GF-D8 (cell line): ENCODE results near the gene RAB44.

Experiments
- DNase-seq: peaks from one replicate; lab custom pipeline; 2025; lab: John Stamatoyannopoulos, UW

RAB44 gene

DNA sequence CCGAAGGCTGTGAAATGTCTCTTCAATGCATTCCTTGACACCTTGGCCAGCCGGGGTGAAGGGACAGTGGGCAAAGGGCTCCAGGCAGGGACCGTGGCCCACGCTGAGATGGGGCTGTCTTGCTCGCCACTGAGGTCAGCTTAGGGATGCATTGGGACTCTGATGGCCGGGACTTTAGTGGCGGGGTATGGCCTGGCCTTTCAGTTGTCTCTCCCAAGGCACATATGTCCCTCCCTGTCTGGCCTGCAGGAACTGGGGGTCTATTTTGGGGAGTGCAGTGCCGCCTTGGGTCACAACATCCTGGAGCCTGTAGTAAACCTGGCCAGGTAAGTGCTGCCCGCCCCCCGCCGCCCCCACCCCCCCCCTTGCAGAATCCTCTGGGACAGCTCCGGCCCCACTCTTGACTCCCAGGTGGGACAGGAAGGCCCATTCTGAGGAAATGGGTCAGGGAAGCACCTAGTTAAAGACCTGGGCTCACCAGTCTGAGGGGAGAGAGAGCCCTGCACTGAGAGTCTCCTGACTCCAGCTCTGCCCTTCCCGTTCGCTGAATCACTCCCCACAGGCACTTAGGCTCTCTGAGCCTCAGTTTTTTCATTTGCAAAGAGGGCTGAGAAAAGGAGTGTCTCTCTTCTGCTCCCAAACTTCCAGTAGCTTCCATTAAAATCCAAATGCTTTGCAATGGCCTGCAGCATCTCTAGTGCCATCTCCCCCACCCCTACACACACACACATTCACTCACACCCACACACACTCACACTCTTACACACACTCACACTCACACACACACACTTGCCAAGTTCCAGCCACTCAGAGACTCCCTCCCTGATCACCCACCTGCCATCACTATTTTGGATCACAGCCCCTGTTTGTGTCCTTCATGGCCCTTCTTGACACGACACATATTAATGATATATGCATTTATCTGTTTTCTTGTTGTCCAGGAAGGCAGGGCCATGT lies 33.1 kb downstream of the RAB44 start:
- no peak for DNase-seq

DNA sequence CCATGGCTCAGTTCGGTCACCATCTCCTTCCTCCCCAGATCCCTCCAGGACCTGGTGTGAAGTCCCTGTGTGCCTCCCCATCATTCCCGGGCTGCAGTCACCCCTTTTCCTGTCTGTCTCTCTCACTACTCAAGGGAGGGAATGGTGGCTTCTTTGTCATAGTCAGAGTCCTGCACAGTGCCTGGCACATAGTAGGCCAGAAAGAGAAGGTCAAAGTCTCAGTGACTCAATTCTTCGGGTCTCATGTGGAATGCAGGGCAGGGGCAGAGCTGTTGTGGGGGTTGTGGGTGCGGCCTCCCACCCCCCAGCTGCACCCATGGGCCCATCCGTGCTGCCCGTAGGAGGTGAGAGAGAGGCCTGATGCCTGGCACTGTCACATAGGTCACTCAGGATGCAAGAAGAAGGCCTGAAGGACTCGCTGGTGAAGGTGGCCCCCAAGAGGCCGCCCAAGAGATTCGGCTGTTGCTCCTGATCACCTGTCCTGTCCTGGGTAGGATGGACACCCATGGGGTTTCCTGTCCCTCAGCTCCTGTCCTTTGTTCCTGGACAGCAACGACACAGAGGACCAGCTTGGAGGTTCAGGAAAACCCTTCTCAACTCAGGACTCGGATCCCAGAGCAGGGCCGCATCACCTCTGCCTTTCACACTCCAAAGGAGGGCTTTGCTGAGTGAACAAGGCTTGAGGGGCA lies 34.1 kb downstream of the RAB44 start:
- DNase-seq, result no peak

DNA sequence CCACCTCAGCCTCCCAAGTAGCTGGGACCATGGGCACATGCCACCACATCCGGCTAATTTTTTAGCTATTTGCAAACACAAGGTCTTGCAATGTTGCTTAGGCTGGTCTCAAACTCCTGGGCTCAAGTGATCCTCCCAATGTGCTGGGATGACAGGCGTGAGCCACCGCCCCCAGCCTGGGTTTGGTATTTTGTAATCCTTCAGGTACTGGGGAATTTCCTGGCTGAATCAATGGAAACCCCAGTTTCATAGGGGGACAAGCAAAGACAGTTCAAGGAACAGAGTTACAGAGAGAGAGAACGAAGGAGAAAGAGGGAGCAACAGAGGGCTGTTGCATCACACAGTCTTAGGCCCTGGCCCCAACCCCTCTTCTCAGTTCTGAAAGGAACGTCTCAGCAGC lies 35.7 kb downstream of the RAB44 start:
- no peak for DNase-seq

DNA sequence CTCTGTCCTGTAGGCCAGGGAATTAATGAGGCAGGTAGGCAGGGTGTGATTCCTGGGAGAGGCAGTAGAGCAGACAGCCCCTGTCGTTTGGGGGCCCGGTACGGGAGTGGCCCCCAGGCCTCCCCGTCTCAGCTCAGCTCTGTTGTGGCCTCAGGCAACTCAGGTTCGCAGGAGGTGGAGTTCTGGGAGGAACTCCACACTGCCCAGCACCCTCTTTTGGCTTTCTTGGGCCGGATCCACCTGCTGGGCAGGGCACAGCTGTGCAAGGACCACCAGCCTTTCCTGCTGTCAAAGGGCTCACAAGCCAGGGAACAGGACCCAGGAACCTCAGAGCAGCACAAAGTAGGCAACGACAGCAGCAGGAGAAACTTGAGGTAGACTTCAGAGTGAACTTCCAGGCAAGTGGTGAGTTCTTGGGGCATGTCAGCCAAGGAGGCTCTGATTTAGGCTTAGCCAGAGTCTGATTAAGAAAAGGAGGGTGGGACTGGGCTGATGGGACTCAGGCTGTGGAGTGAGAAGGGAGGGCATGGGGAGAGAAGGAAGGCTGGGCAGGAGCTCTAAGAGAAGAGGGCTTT lies 36.9 kb downstream of the RAB44 start:
- no peak for DNase-seq

DNA sequence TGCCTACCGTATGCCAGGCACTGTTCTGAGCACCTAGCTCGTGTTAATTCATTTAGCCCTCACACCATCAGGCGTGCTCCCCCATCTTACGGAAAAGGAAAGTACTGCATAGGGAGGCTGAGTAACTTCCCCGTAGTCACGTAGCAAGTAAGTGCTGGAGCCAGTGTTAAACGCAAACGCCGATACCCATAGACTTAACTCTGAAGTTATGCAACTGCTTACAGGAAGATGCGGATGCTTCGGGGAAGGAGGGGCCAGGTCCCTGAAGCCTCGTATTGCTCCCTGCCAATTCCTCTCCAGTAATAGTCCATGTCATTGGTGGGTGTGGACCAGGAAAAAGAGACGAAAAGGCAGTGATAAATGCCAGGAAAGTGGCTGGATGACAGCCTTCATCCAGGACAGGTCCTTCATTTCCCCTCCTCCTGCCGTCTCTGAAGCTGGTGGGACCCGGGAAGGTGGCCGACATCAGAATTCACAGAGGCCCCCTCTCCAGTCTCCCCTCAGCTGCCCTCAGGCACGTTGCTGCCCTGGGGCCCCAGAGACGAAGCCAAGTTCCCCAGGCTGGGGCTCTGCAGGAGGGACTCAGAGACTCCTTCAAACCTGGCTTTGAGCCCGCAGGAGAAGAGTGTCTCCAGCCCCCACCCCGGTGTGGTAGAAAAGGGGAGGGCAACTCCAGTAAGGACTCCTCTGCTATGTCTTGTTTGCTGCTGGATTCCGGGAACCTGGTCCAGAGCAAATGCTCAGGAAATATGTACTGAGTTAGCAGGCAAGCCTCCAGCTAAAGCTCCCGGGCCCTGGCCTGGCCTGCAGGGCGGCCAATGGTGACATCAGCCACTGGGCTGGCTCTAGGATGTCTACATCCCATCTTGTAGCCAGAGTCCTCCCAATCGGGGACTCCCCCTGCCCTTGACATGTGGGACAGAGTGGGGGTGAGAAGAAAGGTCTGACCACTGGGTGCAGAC lies 37.8 kb downstream of the RAB44 start:
- no peak for DNase-seq

DNA sequence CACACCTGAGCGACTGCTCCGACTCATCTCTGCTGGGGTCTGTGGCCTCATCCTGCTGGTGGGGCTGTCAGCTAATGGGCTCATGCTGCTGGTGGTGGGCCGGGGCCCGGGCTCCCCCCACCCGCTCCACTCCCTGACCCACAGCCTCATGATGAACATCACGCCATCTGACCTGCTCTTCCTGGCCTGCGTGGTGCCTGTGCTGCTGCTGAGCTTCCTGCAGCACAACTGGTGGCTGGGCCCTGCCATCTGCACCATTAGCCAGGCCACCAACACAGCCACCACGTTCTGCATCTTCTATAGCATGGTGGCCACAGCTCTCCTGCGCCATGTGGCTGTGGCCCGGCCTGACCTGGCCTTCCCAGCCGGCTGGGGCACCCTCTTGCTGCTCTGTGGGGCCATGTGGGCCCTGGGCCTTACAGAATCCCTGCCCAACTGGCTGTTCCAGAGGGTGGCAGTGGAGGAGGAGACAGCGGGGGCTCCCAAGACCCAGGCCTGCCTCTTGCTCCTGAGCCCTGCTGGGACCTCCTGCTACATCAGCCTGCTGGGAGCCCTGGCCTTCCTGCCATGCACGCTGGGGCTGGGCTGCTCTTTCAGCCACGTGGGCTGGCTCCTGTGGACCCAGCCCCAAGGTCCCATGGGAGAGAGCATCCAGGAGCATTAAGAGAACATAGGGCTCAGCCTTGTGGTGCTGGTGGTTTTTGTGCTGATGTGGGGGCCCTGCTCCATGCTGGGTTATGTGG lies 39.6 kb downstream of the RAB44 start:
- no peak for DNase-seq

DNA sequence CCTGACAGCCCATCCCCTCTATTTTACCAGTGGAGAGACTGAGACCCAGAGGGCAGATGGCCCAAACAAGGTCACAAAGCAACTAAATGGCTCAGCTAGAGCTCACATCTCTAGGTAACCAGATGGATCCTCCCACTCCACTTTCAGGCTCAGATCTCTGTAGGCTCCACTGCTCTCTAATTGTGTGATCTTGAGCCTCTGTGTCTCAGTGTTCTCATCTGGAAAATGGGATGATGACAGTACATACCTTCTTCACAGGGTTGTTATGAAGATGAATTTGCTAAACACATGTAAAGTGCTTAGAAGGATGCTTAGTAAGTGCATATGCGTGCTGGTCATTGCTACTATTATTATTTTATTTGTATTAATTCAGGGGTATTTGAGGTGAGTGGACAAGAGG lies 40.5 kb downstream of the RAB44 start:
- DNase-seq, result no peak

DNA sequence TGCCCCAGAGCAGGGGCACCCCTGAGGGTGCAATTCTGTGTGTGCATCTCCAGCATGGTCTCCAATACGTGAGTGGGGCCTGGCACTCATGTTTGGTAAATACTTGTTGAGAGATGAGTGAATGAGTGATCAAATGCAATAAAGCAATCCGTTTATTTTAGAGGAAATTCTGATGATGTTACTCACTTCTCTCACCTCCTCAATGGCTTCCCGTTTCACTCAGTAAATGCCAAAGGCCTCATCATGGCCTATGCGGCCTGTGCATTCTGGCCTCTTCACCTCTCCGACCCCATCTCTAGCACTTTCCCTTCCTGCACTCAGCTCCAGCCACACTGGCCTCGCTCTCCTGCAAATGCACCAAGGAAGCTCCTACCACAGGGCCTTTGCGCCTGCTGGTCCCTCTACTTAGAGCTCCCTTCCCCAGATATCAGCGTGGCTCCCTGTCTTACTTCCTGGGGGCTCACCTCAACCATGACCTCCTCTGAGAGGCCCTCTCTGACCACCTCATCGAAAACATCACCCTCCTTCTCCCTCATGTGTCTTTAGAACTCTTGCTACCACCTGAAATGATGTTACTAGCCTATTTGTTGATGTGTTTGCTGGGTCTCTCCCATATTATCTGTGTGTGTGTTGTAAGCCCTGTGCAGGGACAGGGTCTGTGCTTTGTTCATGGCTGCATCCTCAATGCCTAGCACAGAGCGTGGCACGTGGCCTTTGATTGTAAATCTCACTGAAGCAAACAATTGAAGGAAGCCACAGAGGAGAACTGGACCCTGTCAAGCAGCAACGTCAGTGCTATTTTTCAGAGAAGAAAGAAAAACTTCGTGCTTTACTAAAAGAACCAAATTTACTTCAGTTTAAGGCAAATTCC lies 42.6 kb downstream of the RAB44 start:
- no peak for DNase-seq

DNA sequence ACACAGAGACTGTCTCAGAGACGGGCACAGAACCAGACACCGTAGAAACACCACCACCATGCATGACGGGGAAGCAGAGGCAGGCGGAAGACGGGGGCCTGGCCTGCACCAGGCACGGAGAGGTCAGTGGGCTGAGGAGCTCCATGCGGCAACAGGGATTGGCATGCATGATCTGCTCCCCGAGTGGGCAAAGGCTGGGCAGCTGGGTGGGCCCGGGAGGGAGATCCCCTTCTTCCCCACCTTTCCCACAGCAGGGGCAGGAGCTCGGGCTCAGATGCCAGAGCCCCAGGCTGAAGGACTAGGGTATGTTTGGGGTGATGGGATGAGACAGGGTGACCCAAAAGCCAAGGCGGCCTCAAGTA lies 43.2 kb downstream of the RAB44 start:
- DNase-seq, result no peak

DNA sequence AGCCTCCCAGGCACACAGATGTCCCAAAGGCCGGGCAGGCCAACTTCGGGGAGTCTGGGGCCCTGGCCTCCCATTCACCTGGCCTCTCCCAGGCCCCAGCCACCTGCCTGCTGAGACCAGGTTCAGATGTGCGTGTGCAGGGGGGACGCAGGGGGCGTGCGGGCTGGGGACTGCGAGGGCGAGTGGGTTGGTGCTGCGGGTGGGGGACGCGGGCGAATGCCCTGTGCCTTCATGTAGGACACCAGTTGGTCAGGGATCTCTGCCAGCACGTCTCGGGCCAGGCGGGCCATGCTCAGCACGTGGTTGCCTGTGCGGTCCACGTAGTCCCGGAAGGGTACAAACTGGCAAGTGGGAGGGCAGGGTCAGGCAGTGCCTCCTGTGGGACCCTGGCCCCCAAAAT lies 44.5 kb downstream of the RAB44 start:
- no peak for DNase-seq

DNA sequence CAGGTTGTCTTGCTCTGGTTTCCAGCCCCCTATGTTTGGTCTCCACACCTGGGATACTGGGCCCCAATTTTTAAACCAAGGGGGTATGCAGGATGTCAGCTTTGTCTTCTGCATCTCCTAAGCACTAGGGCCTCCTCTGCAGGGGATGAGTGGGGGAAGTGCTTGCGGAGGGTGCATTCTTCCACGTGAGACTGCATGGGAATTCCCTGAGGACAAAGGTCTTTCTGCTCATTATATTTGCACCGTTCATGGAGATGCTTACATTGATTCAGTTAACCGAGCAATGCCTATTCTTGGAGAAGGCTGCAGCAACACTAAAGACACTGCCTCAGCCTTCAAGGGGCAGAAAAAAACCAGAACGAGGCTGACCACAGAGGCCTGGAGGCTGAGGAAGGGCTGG lies 45.4 kb downstream of the RAB44 start:
- DNase-seq, result no peak

DNA sequence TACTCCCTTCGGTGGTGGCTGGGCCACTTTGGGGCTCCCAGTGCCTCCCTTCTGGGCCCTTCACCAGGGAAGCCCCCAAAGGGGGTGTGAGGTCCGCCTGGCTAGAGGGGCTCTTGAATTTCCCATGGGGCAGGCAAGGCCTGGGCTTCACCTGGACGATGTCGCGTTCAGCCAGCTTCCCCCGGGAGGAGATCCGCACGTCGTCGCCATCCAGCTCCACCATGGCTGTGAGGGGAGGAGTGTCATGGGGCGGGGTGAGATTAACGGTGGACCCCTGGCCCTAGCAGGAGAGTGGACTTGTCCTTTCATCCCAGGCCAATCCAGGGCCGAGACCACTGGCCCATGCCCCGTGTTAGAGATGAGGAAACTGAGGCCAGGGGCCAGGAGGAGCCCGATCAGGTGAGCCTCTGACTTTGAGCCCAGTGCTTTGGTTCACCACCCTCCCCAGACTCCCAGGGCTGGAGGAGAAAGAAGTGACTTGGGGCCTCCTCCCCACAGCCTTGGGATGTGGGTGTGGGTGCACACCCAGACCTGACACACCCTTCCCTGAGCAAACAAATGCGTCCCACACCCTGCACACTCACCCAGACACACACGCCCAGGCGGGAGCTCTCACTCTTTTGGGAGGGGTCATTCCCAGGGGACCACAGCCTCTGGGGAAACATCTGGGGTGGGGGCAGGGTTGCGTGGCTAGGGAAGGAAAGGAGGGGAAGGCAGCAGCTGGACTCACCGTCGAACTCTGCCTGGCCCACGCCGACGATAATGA lies 46.1 kb downstream of the RAB44 start:
- DNase-seq, result no peak

DNA sequence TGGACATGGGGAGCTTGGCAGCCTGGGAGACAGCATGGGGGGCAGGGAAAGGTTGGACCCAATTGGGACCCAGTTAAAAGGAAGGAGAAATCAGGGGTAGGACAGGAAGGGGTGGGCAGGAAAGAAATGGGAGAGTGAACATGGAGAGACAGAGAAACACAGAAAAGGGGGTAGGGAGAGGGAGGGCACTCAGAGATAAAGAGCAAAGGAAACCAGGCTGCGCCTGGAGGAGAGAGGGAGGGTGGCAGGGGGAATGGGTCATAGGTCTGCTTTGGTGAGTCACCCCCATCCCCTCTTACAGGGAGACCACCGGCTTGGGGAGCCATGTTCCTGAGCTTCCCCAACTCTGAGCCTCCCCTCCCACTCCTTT lies 46.7 kb downstream of the RAB44 start:
- no peak for DNase-seq

DNA sequence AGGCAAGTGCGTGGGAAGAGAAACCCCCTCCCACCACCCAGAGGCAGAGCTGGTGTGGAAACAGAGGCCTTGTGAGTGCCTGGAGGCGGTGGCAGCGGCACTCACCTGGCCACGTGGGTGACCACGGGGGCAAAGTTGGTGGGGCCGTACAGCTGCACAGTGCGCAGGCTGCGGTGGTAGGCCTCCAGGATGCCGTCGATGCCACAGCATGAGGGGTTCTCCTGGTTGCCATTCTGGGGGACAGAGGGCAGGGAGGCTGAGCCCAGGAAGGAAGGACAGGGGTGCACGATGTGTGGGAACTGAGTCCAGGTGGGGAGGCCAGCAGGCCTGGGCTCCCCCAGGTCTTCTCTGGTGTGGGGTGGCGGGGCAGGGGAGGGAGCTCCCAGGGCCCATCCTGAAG lies 47.7 kb downstream of the RAB44 start:
- no peak for DNase-seq

DNA sequence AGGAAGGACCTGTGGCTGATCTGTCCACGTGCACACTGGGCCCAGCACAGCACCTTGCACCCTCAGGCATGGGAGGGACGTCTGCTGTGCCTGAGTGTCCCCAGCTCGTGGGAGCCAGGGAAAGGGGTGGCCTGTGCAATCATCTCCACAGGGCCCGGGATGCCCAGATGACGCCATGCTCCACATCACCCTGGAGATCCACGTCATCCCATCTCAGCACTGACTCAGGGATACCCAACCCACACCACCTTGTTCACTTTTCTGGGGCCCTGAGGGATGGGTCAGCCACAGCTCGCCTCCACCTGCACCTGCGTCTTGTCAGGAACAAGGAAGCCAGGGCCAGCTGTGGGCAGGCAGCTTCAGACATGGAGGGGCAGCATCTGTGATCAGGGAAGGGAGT lies 48.2 kb downstream of the RAB44 start:
- no peak for DNase-seq

DNA sequence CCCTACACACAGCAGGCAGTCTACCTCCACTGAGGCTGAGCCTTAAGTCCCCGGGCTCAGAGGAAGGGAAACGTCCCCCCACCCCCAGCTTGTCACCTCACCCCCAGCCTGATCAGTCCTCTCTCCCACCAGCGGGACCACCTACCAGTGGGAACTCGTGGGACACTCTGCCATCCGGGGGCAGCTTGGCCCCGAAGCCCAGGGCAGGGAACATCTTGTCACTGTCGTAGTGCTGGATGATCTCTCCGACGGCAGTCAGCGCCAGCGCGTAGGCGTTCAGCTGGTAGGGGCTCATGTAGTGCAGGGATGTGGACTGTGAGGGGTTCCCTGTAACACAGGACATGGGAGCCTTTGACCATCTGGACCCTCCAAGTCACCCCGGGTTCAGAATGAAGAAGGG lies 48.6 kb downstream of the RAB44 start:
- no peak for DNase-seq

DNA sequence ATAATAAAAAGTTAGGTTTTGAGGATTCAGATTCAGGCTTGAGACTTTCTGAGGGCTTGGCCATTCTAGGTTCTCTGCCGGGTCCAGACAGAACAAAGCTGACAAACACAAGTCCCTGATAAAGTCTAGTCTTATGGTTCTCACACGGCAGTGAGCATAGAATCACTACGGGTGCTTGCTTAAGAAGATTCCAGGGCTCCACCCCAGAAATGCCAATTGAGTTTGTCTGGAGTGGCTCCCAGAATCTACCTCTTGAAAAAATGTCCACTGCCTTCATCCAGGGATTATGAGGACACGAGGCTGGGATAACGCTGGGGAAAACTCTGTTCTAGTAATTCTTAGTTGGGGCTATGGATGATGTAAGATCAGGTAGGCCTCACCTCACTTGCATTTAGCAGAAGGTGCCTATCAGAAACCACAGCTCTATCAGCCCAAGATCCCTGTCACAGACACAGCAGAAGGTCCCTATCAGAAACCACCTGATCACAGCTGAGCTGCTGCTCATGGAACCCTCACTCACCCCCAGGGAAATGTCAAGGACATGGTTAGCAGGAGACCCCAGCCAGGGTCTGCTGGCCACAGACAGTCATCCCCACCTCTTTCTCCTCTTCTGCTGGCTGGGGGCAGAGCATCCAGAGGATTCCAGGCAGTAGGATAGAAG lies 52.3 kb downstream of the RAB44 start:
- no peak for DNase-seq

DNA sequence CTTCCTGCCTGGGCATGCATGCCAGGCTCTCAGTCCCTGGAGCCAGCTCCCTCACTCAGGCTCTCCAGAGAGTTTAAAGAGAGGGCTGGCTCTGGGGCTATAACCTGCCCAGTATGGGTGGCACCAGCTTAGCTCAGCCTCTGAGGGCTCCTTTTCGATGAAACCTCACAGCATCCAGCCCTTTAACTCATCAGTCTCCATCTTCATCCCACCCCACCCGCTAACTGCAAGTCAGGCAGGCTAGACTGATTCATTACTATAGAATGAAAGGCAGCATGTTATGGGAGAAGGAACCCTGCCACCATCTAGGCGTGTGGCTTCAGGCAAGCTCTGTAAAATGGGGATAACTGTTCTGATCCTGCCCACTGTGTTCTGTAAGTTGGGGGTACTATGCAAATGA lies 53.5 kb downstream of the RAB44 start:
- no peak for DNase-seq

DNA sequence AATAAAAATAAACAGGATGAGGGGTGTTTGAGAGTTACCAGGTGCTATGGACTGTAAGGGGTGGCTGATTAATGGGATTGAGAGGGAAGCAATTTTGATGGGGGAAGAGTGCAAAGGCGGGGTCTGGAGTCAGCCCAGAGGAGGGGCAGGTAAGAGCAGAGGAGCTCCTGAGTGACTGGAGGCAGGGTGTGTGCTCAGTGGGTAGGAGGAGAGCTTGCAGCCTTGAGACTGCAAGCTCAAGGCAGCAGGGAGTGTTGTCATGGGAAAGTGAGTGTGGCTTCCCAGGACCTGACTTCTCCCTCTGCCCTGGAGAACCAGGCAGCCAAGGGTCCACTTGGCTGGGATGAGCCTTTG lies 54.2 kb downstream of the RAB44 start:
- no peak for DNase-seq
